Endodermal cell (in vitro differentiated cells): Measurements from ENCODE around the gene IGF2. TPM values are rescaled to one million over a fixed set of nuclear protein-coding genes. Genes with fewer than 3 reads are reported as not detected.

ENCODE experiments used
- DNase-seq: peaks from one replicate; pipeline ENCODE4 v3.0.0-alpha.2; 2017
- H3K27ac ChIP-seq: 2 replicates; pipeline ENCODE4 v1.5.1; 2013; ENCODE audit warnings: mild to moderate bottlenecking, low read depth, low read length, moderate library complexity
- H3K27me3 ChIP-seq: 2 replicates; pipeline ENCODE4 v1.6.1; 2013; ENCODE audit warnings: mild to moderate bottlenecking, low read length, moderate library complexity; ENCODE audit not compliant: insufficient read depth, control insufficient read depth, poor library complexity, severe bottlenecking
- H3K36me3 ChIP-seq: 2 replicates; pipeline ENCODE4 v1.7.0; 2013; ENCODE audit warnings: mild to moderate bottlenecking, low read length, moderate library complexity; ENCODE audit not compliant: control insufficient read depth, insufficient read depth
- H3K4me1 ChIP-seq: one replicate; pipeline ENCODE4 v1.7.0; 2013; ENCODE audit warnings: low read length; ENCODE audit not compliant: control insufficient read depth, insufficient read depth
- H3K4me3 ChIP-seq: 2 replicates; pipeline ENCODE4 v1.5.1; 2013; ENCODE audit warnings: mild to moderate bottlenecking, low read length, moderate library complexity
- H3K9ac ChIP-seq: 2 replicates; pipeline ENCODE4 v1.6.1; 2013; ENCODE audit warnings: mild to moderate bottlenecking, low read length, moderate library complexity; ENCODE audit not compliant: poor library complexity, severe bottlenecking; ENCODE audit errors: extremely low read depth
- H3K9me3 ChIP-seq: 2 replicates; pipeline ENCODE4 v1.6.1; 2013; ENCODE audit warnings: mild to moderate bottlenecking, low read length, moderate library complexity; ENCODE audit not compliant: control insufficient read depth
- H3K27ac Mint-ChIP-seq: 2 replicates; pipeline ENCODE4 v1.8.0; 2020; ENCODE audit warnings: mixed read lengths
- H3K27me3 Mint-ChIP-seq: 2 replicates; pipeline ENCODE4 v1.8.0; 2021; ENCODE audit warnings: mild to moderate bottlenecking, mixed read lengths; ENCODE audit not compliant: insufficient read depth
- H3K36me3 Mint-ChIP-seq: 2 replicates; pipeline ENCODE4 v1.8.0; 2020; ENCODE audit warnings: low read depth, mixed read lengths
- H3K4me1 Mint-ChIP-seq: 2 replicates; pipeline ENCODE4 v1.8.0; 2020; ENCODE audit warnings: mixed read lengths
- H3K4me3 Mint-ChIP-seq: 2 replicates; pipeline ENCODE4 v1.8.0; 2020; ENCODE audit warnings: mild to moderate bottlenecking, moderate library complexity, mixed read lengths
- H3K9me3 Mint-ChIP-seq: 2 replicates; pipeline ENCODE4 v1.8.0; 2020; ENCODE audit warnings: mild to moderate bottlenecking, mixed read lengths
- CTCF ChIP-seq: fragments of 200-600 bp; sonication (generic); conservative IDR thresholded peaks from 2 replicates; pipeline ENCODE4 v1.5.0; 2021; ENCODE audit warnings: antibody characterized with exemption, mild to moderate bottlenecking
- WGBS, 2 experiments: methylation state at CpG; one replicate each; pipeline versions ENCODE4 v1.1.5 to v1.1.7; 2013; ENCODE audit warnings: missing lambda C conversion rate in 2 of 2, mixed read lengths in 1 of 2; ENCODE audit not compliant: insufficient coverage in 1 of 2, insufficient read length in 1 of 2; 5-methylcytosine and 5-hydroxymethylcytosine counted together
- total RNA-seq, 2 donors: library from RNA; stranded (reverse); fragmentation: NEBNext Ultra II Directional in 1 of 2; extraction: Animal tissue kit (Norgen Biotek cat#: 25700) in 1 of 2; gene quantifications; 2 replicates in 1 of 2; 3 replicates in 1 of 2; pipeline ENCODE4 v1.2.1, GENCODE V29; 2021

Gene IGF2
- total RNA-seq, 2 donors from 2014 or later, result 0.80 to 5.1 TPM

GRCh38 chr11:2113776-2114175 is 25.4 kb downstream of the IGF2 start:
- Mint-ChIP-seq H3K9me3 (peaks cover 29% of the 10 kb centered on the region), H3K4me1 (no peaks in the 10 kb centered on the region), H3K27ac (no peak overlapping the region), H3K36me3 (peaks cover 2% of the 10 kb centered on the region), H3K27me3 (peaks cover 23% of the 10 kb centered on the region), H3K4me3 (no peak overlapping the region)
- Histone ChIP-seq H3K27ac (no peak overlapping the region), H3K36me3 (no peaks in the 10 kb centered on the region), H3K4me1 (no peaks in the 10 kb centered on the region), H3K9ac (no peak overlapping the region), H3K4me3 (no peak overlapping the region), H3K9me3 (peaks cover 4% of the 10 kb centered on the region), H3K27me3 (no peaks in the 10 kb centered on the region)
- TF ChIP-seq CTCF, result no peak
- no peak for DNase-seq
- 89 to 98% methylated on average over 6 to 11 of the region's 11 CpGs for WGBS, 2 experiments

- Mint-ChIP-seq H3K27me3 (peaks cover 7% of the 10 kb centered on the region), H3K36me3 (no peaks in the 10 kb centered on the region), H3K27ac (no peak overlapping the region), H3K4me1 (no peaks in the 10 kb centered on the region), H3K4me3 (no peak overlapping the region), H3K9me3 (no peaks in the 10 kb centered on the region)
- 89 to 94% methylated on average over 12 of the region's 12 CpGs for WGBS, 2 experiments
- H3K36me3 ChIP-seq, result no peaks in the 10 kb centered on the region
- no peaks in the 10 kb centered on the region for H3K9me3 ChIP-seq
- H3K9ac ChIP-seq, result no peak overlapping the region
- no peaks in the 10 kb centered on the region for H3K4me1 ChIP-seq
- H3K27me3 ChIP-seq, result no peaks in the 10 kb centered on the region
- no peak overlapping the region for H3K4me3 ChIP-seq
- no peak for DNase-seq
- H3K27ac ChIP-seq, result no peak overlapping the region
- TF ChIP-seq CTCF, result no peak
Observed at GRCh38 chr11:2110521-2110920, 28.7 kb downstream of the IGF2 start.

DNA sequence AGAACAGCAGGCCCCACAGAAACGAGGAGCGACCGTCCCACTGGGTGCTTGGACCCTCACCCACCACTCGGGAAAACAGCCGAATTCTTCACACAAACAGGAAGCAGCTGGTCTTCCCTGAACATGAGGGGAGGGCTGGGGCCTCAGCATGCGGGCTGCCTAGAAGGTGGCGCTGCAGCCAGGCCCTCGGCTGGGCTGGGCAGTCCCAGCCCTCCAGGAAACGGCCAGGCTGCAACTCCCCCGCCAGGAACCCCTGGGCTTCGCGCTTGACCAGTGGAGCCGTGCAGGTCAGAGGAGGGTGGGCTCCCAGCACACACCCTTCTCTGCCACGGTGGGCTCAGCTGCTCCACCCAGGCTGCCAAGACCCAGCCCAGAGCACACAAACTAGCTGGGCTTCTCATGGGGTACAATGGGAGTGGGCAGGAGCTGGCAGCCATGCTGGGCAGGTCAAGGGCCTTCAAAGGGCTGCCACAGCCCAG is 29.6 kb downstream of the IGF2 start:
- whole genome bisulfite sequencing, 2 experiments, result 78 to 88% methylated on average over 6 to 14 of the region's 14 CpGs
- Mint-ChIP-seq H3K4me3 (no peak overlapping the region), H3K27ac (no peak overlapping the region), H3K9me3 (no peaks in the 10 kb centered on the region), H3K4me1 (no peaks in the 10 kb centered on the region), H3K36me3 (no peaks in the 10 kb centered on the region), H3K27me3 (peaks cover 7% of the 10 kb centered on the region)
- Histone ChIP-seq H3K9me3 (no peaks in the 10 kb centered on the region), H3K36me3 (no peaks in the 10 kb centered on the region), H3K27me3 (no peaks in the 10 kb centered on the region), H3K4me3 (no peak overlapping the region), H3K4me1 (no peaks in the 10 kb centered on the region), H3K9ac (no peak overlapping the region), H3K27ac (no peak overlapping the region)
- peak; percentile 76 for DNase-seq
- no peak for TF ChIP-seq CTCF
